ENCODE data around the gene ALPP. TPM values are rescaled to one million over a fixed set of nuclear protein-coding genes. Genes with fewer than 3 reads are reported as not detected.
"Not testable (repeated sequence)": the region's sequence is repeated elsewhere in the genome, so short reads cannot be mapped to it uniquely, and the experiment has no call there.

ALPP gene
- total RNA-seq, 4 donors from 2014 or later: not detected

DNA sequence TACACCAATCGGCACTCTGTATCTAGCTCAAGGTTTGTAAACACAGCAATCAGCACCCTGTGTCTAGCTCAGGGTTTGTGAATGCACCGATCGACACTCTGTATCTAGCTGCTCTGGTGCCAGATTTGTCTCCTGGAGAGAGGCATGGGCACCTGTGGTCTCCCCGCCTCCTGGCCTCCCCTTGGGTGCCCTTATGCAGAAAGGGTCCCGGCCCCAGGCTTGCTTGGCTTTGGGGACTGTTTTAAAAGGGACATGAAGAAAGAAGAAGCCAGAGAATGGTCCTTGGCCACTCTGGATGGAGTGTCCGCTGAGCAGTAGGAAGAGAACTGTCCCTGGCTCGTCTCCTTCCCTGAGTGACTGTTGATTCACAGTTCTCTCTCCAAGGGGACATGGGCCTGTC is 11.5 kb upstream of the ALPP start:
- no peak overlapping the region for H3K4me3 ChIP-seq
- no peaks in the 10 kb centered on the region for H3K9me3 ChIP-seq
- DNase-seq: peak in 1 of 3 donors; percentile 30
- H3K4me1 ChIP-seq: no peaks in the 10 kb centered on the region
- H3K36me3 ChIP-seq: no peaks in the 10 kb centered on the region
- TF ChIP-seq CTCF (IDR thresholded peaks at IDR 0.05) (no peak), POLR2A (IDR thresholded peaks at IDR 0.05) (no peak)
- no peak overlapping the region for H3K27ac ChIP-seq
- H3K27me3 ChIP-seq: no peaks in the 10 kb centered on the region

GRCh38 chr2:232367591-232368233 is 10.8 kb upstream of the ALPP start:
- H3K9me3 ChIP-seq: no peaks in the 10 kb centered on the region
- DNase-seq: peak in 1 of 3 donors; percentile 42
- no peak overlapping the region for H3K27ac ChIP-seq
- H3K27me3 ChIP-seq: no peaks in the 10 kb centered on the region
- TF ChIP-seq CTCF (IDR thresholded peaks at IDR 0.05) (peak in 1 of 6 experiments; percentile 10), POLR2A (IDR thresholded peaks at IDR 0.05) (no peak)
- H3K4me3 ChIP-seq: no peak overlapping the region
- H3K36me3 ChIP-seq: no peaks in the 10 kb centered on the region
- no peaks in the 10 kb centered on the region for H3K4me1 ChIP-seq

- H3K9me3 ChIP-seq: no peaks in the 10 kb centered on the region
- DNase-seq: peak in 1 of 3 donors; percentile 38
- no peak overlapping the region for H3K27ac ChIP-seq
- TF ChIP-seq POLR2A (IDR thresholded peaks at IDR 0.05) (no peak), CTCF (IDR thresholded peaks at IDR 0.05) (no peak)
- H3K4me1 ChIP-seq: no peaks in the 10 kb centered on the region
- H3K4me3 ChIP-seq: no peak overlapping the region
- no peaks in the 10 kb centered on the region for H3K27me3 ChIP-seq
- no peaks in the 10 kb centered on the region for H3K36me3 ChIP-seq
Observed at GRCh38 chr2:232368311-232368731, 10.2 kb upstream of the ALPP start.

DNA sequence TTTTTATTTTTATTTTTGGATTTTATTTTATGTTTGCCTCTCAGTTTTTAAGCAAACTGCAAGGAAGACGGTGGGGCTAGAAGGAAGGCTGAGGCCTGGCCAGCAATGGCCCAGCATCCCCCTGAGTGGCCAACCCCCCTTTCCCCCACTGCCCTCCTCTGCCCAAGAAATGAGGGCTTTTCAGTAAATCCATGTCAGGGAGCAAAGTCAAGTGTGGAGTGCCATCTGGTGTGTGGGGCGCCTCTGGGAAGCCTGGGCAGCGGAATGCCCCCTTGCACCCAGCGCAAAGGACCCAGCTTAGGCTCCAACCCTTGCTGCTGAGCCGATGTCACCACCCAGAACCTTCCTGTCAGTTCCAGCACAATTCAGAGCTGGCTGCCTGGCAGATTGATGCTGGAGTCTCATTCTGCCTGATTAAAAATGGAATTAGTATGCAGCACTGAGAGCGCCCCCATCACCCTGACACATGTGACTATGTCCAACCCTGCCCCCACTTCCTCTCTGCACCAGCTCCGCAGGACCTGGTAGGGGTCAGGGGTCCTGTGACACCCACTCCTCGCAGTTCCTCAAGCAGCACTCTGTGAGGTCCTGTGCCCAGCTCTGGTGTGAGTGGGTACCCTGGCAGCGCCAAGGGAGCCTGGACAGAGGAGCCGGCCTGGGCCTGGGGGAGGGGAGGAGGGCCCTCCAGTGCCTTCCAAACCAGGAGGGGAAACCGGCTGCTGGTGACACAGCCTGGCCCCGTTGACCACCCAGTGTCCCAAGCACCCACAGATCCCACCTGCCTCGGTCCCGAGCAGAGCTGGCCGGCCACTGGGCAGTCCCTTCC is 9.2 kb upstream of the ALPP start:
- no peaks in the 10 kb centered on the region for H3K4me1 ChIP-seq
- H3K36me3 ChIP-seq: no peaks in the 10 kb centered on the region
- DNase-seq: peak in 1 of 3 donors; percentile 41
- no peaks in the 10 kb centered on the region for H3K27me3 ChIP-seq
- TF ChIP-seq CTCF (IDR thresholded peaks at IDR 0.05) (no peak), POLR2A (IDR thresholded peaks at IDR 0.05) (no peak)
- no peak overlapping the region for H3K27ac ChIP-seq
- no peaks in the 10 kb centered on the region for H3K9me3 ChIP-seq
- no peak overlapping the region for H3K4me3 ChIP-seq

GRCh38 chr2:232370007-232370406 is 8.5 kb upstream of the ALPP start:
- DNase-seq, H3K4me1 ChIP-seq, H3K27me3 ChIP-seq, H3K27ac ChIP-seq, H3K4me3 ChIP-seq, H3K36me3 ChIP-seq, H3K9me3 ChIP-seq: not testable (repeated sequence)

All from Peyer's patch (tissue), 4 donors.